ENCODE results near the gene LRRC3C. TPM values are rescaled to one million over a fixed set of nuclear protein-coding genes. Genes with fewer than 3 reads are reported as not detected.

The LRRC3C gene
- total RNA-seq, 1 donor from 2014 or later = not detected

DNA sequence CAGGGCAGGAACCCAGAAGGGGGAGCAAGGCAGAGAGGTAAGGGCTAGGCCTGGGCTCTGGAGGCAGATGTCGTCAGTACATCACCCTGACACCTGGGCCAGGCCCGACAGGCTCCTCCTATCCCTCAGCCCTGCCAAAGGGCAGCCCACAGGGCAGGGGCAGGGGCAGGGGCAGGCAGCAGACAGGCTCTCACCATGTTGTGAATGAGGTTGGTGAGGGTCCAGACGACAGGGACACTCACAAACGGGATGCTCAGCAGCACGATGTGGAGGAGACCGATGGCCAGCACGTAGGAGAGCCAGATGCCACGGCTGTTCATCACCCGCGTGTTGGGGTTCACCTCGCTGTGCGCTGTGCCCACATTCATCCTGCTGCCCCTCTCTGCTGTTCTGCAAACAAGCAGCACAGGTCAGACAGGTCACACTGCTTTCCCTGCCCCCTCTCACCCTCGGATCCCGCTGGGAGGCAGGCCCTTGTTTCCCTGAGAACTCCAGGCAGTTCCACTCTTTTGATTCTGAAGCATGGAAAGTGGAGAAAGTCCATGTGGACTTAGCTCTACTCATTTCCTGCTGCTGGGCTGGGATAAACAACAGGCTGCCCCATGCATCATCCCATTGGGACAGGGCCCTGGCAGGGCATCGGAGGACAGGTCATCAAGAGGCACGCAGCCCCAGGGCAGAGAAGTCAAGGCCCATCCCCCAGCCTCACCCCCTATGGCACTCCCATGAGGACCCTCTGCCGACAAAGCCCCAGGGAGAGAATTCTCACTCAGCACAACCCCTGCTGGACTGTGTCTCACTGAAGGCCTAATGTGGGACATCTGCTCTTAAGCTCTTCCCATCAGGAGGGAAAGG is 3.5 kb upstream of the LRRC3C start:
- H3K36me3 ChIP-seq (ENCODE audit: control insufficient read depth in 3 of 3, insufficient read depth in 3 of 3, low read length in 3 of 3) = peaks cover 27 to 39% (median 32%) of the 10 kb centered on the region in 3 donors
- peaks cover 32 to 48% (median 33%) of the 10 kb centered on the region in 3 donors for H3K4me1 ChIP-seq (ENCODE audit: control insufficient read depth in 3 of 3, insufficient read depth in 3 of 3, low read length in 3 of 3)
- no peak overlapping the region for H3K9ac ChIP-seq (ENCODE audit: low read depth in 1 of 3, low read length in 3 of 3)
- no peaks in the 10 kb centered on the region for H3K27me3 ChIP-seq (ENCODE audit: control insufficient read depth in 3 of 3, insufficient read depth in 3 of 3, low read length in 3 of 3)
- H3K27ac ChIP-seq (ENCODE audit: low read depth, low read length) = no peak overlapping the region
- H3K4me3 ChIP-seq (ENCODE audit: low read length in 3 of 3) = no peak overlapping the region
- no peaks in the 10 kb centered on the region for H3K9me3 ChIP-seq (ENCODE audit: control insufficient read depth in 3 of 3, low read length in 3 of 3)

DNA sequence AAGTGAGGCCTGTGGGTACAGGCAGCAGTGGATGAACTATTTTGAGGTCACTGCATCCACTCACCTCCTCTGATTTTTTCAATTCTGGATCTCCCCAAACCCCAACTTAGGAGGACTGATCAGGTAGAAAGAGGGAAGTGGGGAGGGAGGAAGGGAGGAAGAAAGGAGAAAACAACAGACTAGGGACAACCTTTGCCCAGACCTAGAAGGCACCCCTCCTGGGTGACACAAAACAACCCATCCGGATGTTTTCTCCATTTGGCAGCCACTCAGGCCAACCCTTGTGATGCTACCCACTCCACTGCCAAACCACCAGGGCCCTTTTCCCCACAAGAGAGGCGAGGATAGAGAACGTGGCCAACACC is 2.9 kb upstream of the LRRC3C start:
- Histone ChIP-seq H3K9ac (ENCODE audit: low read depth in 1 of 3, low read length in 3 of 3) (peak overlapping the region in 1 of 3 donors; percentile 33), H3K27ac (ENCODE audit: low read depth, low read length) (no peak overlapping the region), H3K36me3 (ENCODE audit: control insufficient read depth in 3 of 3, insufficient read depth in 3 of 3, low read length in 3 of 3) (peaks cover 24 to 36% (median 29%) of the 10 kb centered on the region in 3 donors), H3K4me3 (ENCODE audit: low read length in 3 of 3) (no peak overlapping the region), H3K4me1 (ENCODE audit: control insufficient read depth in 3 of 3, insufficient read depth in 3 of 3, low read length in 3 of 3) (peaks cover 38 to 54% (median 38%) of the 10 kb centered on the region in 3 donors), H3K27me3 (ENCODE audit: control insufficient read depth in 3 of 3, insufficient read depth in 3 of 3, low read length in 3 of 3) (no peaks in the 10 kb centered on the region), H3K9me3 (ENCODE audit: control insufficient read depth in 3 of 3, low read length in 3 of 3) (no peaks in the 10 kb centered on the region)

DNA sequence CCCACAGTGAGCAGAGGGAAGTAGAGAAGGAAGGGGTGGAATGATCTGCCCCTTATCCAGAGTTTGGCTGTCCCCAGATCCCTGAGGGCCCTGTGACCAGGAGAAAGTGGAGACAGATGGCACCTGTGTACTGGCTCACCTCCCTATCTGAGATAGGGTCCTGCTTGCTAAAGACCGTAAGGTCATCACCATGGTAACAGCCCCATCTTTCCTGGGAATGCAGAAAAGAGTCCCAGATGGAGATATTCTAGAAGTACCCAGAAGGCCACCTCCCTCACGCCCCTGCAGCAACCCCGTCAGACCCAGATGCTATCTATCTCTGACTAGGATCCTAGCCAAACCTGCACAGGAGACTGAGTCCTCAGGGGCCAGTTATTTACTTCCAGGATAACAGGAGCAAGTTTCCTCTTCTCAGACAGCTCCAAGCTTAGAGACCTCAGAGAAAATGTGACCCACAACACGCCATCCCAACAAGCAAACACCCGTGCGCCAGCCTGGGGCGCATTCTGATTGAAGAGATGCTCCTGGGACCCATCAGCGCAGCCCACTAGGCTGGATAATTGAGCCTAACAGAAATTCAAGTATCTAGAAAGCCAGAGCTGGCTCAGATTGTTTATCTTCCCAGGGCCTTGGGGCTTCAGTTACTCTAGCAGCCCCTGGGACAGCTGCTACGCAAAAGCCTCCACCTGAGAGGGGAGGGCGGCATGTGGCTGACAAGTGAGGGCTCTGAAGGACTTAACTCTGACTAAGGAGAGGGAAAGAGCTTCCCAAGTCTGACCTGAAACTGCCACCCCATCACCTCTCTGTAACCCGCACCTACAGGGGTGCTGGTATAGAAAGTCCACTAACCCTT is 2.0 kb upstream of the LRRC3C start:
- peaks cover 20 to 34% (median 29%) of the 10 kb centered on the region in 3 donors for H3K36me3 ChIP-seq (ENCODE audit: control insufficient read depth in 3 of 3, insufficient read depth in 3 of 3, low read length in 3 of 3)
- peaks cover 41 to 57% (median 42%) of the 10 kb centered on the region in 3 donors for H3K4me1 ChIP-seq (ENCODE audit: control insufficient read depth in 3 of 3, insufficient read depth in 3 of 3, low read length in 3 of 3)
- H3K4me3 ChIP-seq (ENCODE audit: low read length in 3 of 3) = no peak overlapping the region
- H3K27ac ChIP-seq (ENCODE audit: low read depth, low read length) = no peak overlapping the region
- H3K9me3 ChIP-seq (ENCODE audit: control insufficient read depth in 3 of 3, low read length in 3 of 3) = no peaks in the 10 kb centered on the region
- peak overlapping the region in 1 of 3 donors; percentile 87 for H3K9ac ChIP-seq (ENCODE audit: low read depth in 1 of 3, low read length in 3 of 3)
- no peaks in the 10 kb centered on the region for H3K27me3 ChIP-seq (ENCODE audit: control insufficient read depth in 3 of 3, insufficient read depth in 3 of 3, low read length in 3 of 3)

DNA sequence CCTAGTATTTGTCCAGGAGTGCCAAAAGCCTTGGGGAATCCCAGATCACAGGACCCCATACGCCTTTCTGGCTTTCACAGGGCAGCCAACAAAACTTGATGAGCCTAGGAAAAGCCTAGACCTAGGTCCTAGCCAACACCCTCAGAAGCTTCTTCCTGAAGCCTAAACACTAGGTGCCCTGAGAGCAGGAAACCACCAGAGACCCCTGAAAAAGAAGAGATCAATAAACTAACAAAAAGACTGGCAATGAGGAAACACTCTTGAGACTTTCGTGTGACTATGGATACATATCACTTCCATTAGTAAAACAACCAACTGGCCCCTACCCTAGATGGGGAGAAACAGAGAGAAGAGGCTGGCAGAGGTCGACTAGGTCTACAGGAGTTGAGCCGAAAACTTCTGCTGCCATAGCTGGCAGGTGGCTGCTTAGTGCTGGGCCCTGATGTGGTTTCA is 1.4 kb upstream of the LRRC3C start:
- Histone ChIP-seq H3K36me3 (ENCODE audit: control insufficient read depth in 3 of 3, insufficient read depth in 3 of 3, low read length in 3 of 3) (peaks cover 15 to 30% (median 29%) of the 10 kb centered on the region in 3 donors), H3K9ac (ENCODE audit: low read depth in 1 of 3, low read length in 3 of 3) (peak overlapping the region in 2 of 3 donors; percentile 70 to 87), H3K4me3 (ENCODE audit: low read length in 3 of 3) (peak overlapping the region; percentile 70 to 75 (median 75)), H3K27me3 (ENCODE audit: control insufficient read depth in 3 of 3, insufficient read depth in 3 of 3, low read length in 3 of 3) (no peaks in the 10 kb centered on the region), H3K4me1 (ENCODE audit: control insufficient read depth in 3 of 3, insufficient read depth in 3 of 3, low read length in 3 of 3) (peaks cover 41 to 57% (median 42%) of the 10 kb centered on the region in 3 donors), H3K27ac (ENCODE audit: low read depth, low read length) (peak overlapping the region; percentile 97), H3K9me3 (ENCODE audit: control insufficient read depth in 3 of 3, low read length in 3 of 3) (no peaks in the 10 kb centered on the region)

DNA sequence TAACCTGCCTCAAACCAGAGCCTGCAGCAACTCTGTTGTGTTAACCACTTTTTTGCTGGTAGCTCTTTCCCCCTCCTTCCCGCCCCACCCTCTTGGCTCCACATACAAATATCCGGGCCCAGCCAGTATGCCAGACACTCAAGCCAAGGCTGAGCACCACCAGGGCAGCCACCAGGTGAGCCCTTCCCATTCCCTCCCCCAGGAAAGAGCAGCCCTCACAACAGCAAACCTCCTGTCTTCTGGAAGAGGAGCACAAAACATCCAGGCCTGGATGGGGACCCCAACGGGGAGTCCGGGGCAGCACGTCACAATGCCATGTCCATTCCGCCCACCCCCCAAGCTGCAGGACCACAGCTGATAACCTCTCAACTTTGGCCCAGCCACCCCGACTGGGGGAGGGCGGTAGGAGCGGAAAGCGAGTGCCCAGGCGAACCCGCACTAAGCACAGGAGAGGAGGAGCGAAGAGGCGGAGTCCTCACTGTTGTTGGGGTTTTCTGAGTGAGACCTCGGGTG is 888 bp upstream of the LRRC3C start:
- peak overlapping the region; percentile 70 to 87 (median 83) for H3K9ac ChIP-seq (ENCODE audit: low read depth in 1 of 3, low read length in 3 of 3)
- H3K27me3 ChIP-seq (ENCODE audit: control insufficient read depth in 3 of 3, insufficient read depth in 3 of 3, low read length in 3 of 3) = no peaks in the 10 kb centered on the region
- peak overlapping the region; percentile 97 for H3K27ac ChIP-seq (ENCODE audit: low read depth, low read length)
- H3K9me3 ChIP-seq (ENCODE audit: control insufficient read depth in 3 of 3, low read length in 3 of 3) = no peaks in the 10 kb centered on the region
- H3K36me3 ChIP-seq (ENCODE audit: control insufficient read depth in 3 of 3, insufficient read depth in 3 of 3, low read length in 3 of 3) = peaks cover 13 to 25% (median 24%) of the 10 kb centered on the region in 3 donors
- peaks cover 41 to 57% (median 42%) of the 10 kb centered on the region in 3 donors for H3K4me1 ChIP-seq (ENCODE audit: control insufficient read depth in 3 of 3, insufficient read depth in 3 of 3, low read length in 3 of 3)
- peak overlapping the region; percentile 70 to 75 (median 75) for H3K4me3 ChIP-seq (ENCODE audit: low read length in 3 of 3)

DNA sequence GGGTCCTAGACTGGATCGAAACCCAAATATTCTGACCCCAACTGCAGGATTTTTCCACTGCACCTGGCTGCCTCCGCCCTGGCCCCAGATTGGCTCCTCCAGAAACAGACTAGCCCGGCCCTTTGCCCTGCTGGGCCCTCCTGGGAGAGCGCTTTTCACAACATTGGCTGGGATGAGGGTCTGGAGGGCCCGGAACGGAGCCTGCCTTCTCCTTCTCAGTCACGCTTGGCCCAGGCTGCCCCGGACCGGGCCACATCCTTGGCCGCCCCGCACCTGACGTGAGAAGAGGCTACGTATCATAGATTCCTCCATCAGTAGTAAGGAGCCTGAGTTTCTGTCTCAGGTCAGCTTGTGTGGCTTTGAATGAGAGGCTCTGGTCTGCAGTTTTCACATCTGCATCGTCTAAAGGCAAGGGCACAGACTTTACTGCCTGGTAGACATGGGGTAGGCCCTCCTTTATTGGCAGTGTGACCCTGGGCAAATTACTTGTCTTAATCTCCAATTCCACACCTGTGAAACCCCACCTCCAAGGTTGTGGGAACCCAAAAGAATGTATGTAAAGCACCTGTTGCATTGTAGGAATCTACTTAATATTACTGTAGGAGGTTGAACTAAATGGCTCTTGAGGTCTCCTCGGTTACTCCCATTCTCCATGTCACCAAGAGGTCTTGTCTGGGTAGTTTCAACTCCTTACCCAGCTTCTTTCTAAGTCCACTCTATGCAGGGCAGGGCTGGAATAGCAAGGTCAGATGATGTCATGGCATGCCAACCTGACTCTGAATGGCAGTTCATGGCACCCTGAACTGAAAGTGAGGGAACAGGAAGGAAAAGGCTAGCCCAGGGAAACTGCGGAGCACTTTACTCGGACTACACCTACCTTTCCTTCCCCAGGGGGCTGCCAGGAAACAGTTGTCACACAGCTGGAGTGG is 661 bp downstream of the LRRC3C start:
- Histone ChIP-seq H3K4me1 (ENCODE audit: control insufficient read depth in 3 of 3, insufficient read depth in 3 of 3, low read length in 3 of 3) (peaks cover 41 to 57% (median 42%) of the 10 kb centered on the region in 3 donors), H3K9ac (ENCODE audit: low read depth in 1 of 3, low read length in 3 of 3) (peak overlapping the region; percentile 87 to 96 (median 90)), H3K36me3 (ENCODE audit: control insufficient read depth in 3 of 3, insufficient read depth in 3 of 3, low read length in 3 of 3) (peaks cover 8 to 10% (median 9%) of the 10 kb centered on the region in 3 donors), H3K27ac (ENCODE audit: low read depth, low read length) (peak overlapping the region; percentile 97), H3K27me3 (ENCODE audit: control insufficient read depth in 3 of 3, insufficient read depth in 3 of 3, low read length in 3 of 3) (no peaks in the 10 kb centered on the region), H3K9me3 (ENCODE audit: control insufficient read depth in 3 of 3, low read length in 3 of 3) (no peaks in the 10 kb centered on the region), H3K4me3 (ENCODE audit: low read length in 3 of 3) (peak overlapping the region; percentile 75 to 95 (median 75))

DNA sequence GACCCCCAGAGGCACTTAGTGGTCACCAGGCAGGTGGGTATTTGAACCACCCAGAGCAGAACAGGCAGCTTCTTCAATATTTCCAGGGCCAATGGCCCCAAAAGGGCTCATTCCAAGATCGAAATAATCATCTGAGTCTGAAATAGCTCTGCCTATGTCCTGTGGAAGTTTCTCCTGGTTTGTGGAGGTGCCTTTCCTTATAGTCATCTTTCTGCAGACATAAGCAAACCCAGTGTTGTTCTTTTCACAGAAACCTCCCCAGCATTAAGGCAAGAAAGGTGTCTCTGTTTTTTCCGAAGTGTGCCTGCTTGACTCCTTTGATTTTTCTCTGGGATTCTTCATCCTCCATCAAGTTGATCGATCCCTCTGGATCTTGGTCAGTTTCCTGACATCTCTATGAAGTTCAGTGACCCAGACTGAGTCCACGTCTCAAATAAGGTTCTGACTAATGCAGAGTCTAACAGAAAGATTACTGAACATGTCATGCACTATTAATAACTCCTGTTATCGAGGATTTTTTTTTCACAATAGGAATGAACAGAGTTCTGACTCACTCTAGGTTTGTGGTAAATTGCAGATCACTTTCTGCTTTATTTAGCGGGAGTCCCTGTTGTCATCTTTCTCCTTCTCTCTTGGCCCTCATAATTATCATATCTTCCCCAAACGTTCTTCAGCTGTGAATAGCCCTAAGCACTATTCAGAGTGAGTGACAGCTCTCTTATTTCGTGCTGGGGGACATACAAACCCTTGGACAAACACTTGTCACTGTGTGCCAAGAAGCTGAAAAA is 1.5 kb downstream of the LRRC3C start:
- H3K9me3 ChIP-seq (ENCODE audit: control insufficient read depth in 3 of 3, low read length in 3 of 3) = no peaks in the 10 kb centered on the region
- peak overlapping the region; percentile 75 to 95 (median 75) for H3K4me3 ChIP-seq (ENCODE audit: low read length in 3 of 3)
- H3K36me3 ChIP-seq (ENCODE audit: control insufficient read depth in 3 of 3, insufficient read depth in 3 of 3, low read length in 3 of 3) = peaks cover 0 to 1% (median under 1%) of the 10 kb centered on the region in 3 donors
- H3K4me1 ChIP-seq (ENCODE audit: control insufficient read depth in 3 of 3, insufficient read depth in 3 of 3, low read length in 3 of 3) = peaks cover 44 to 58% (median 45%) of the 10 kb centered on the region in 3 donors
- H3K27me3 ChIP-seq (ENCODE audit: control insufficient read depth in 3 of 3, insufficient read depth in 3 of 3, low read length in 3 of 3) = no peaks in the 10 kb centered on the region
- peak overlapping the region; percentile 97 for H3K27ac ChIP-seq (ENCODE audit: low read depth, low read length)
- peak overlapping the region; percentile 87 to 96 (median 90) for H3K9ac ChIP-seq (ENCODE audit: low read depth in 1 of 3, low read length in 3 of 3)

DNA sequence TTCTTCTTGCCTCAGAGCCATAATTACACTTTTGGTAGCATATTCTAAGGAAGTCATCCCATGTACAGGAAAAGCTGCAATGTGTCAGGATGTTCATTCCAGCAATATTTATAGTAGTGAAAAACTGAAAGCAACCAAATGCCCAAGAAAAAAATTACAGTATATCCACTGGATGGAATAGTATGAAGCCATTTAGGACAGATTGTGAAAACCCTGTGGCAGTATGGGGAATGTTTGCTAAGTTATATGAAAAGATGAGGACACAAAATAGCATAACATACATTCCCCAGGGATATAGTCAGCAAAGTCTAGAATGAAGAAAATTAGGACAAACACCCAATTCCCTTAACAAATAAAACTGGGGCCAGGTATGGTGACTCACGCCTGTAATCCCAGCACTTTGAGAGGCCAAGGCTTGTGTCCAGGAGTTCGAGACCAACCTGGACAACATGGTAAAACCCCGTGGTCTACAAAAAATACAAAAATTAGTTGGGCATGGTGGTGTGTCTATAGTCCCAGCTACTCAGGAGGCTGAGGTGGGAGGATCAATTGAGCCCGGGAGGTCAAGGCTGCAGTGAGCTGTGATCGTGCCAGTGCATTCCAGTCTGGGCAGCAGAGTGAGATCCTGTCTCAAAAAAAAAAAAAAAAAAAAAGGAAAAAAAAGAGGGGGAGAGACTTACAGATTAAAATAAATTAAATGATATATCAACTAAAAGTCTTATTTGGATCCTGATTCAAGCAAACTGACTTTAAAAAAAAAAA is 2.3 kb downstream of the LRRC3C start:
- Histone ChIP-seq H3K27me3 (ENCODE audit: control insufficient read depth in 3 of 3, insufficient read depth in 3 of 3, low read length in 3 of 3) (no peaks in the 10 kb centered on the region), H3K9ac (ENCODE audit: low read depth in 1 of 3, low read length in 3 of 3) (peak overlapping the region in 2 of 3 donors; percentile 21 to 41), H3K27ac (ENCODE audit: low read depth, low read length) (peak overlapping the region; percentile 97), H3K9me3 (ENCODE audit: control insufficient read depth in 3 of 3, low read length in 3 of 3) (no peaks in the 10 kb centered on the region), H3K4me3 (ENCODE audit: low read length in 3 of 3) (peak overlapping the region in 1 of 3 donors; percentile 1), H3K4me1 (ENCODE audit: control insufficient read depth in 3 of 3, insufficient read depth in 3 of 3, low read length in 3 of 3) (peaks cover 46 to 58% (median 46%) of the 10 kb centered on the region in 3 donors), H3K36me3 (ENCODE audit: control insufficient read depth in 3 of 3, insufficient read depth in 3 of 3, low read length in 3 of 3) (no peaks in the 10 kb centered on the region)
